ENCODE data around the gene SLC23A1.

SLC23A1 gene

GRCh38 chr5:139406963-139407362 is 23.9 kb upstream of the SLC23A1 start:
- no peak for DNase-seq

DNA sequence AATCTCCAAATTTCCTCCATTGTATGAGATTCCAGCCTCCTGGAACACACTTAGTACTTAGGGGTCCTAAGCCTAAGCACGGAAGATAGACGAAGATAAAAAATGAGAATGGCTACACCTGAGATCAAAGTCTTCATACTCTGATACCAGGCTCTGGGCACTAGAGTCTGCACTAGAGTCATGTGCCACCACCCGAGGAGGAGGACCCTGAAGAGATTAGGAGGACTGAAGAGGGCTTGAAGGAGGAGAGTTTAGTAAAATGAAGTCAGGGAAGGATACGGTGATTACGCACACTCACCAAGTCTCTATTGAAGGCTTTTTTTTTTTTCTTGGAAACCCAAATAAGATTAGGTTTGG is 21.4 kb upstream of the SLC23A1 start:
- DNase-seq, result no peak

GRCh38 chr5:139403787-139404483 is 20.8 kb upstream of the SLC23A1 start, which contains the start of gene SPATA24:
Gene SPATA24, minus strand, starts transcription at chr5:139404089. Its CDS starts 29 bp downstream, at chr5:139404060.
- peak; percentile 93 for DNase-seq

DNA sequence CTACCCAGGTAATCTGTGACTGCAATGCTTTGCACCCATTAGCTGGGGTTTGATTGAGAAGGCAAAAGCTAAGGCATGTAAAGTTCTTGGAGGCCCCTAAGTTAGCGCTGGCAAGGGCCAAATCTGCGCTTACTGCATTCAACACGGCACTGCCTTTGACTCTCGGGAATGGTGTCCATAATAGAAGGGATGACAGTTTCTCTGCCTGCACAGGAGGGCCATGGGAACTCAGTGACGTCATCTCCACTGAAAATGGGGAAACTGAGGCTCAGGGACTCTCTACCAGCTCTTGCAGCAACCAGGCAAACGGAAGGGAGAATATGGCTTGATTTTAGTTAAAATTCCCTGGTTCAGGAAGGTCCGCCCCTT is 20.3 kb upstream of the SLC23A1 start:
- no peak for DNase-seq

GRCh38 chr5:139402561-139403158 is 19.6 kb upstream of the SLC23A1 start:
- no peak for DNase-seq

DNA sequence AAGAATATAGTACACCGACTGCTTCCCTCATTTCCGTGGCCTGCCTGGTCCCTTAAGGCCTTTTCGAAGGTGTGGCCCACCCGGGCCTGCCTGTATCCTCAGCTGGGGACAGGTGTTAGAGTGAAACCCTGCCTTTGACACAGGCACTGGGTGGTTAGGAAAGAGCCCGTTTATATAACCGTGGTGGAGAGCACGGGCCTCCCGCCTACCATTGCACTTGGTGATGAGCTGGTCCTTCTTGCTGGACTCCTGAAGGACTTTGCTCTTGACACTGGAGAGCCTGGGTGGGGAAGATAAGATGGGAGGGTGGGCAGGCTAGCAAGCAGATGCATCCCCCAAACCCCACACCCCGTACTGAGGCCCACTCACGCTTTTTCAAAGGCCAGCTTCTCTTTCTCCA is 18.4 kb upstream of the SLC23A1 start:
- DNase-seq, result no peak

GRCh38 chr5:139399501-139400121 is 16.5 kb upstream of the SLC23A1 start:
- DNase-seq, result no peak

GRCh38 chr5:139397921-139398320 is 14.8 kb upstream of the SLC23A1 start:
- DNase-seq, result no peak

DNA sequence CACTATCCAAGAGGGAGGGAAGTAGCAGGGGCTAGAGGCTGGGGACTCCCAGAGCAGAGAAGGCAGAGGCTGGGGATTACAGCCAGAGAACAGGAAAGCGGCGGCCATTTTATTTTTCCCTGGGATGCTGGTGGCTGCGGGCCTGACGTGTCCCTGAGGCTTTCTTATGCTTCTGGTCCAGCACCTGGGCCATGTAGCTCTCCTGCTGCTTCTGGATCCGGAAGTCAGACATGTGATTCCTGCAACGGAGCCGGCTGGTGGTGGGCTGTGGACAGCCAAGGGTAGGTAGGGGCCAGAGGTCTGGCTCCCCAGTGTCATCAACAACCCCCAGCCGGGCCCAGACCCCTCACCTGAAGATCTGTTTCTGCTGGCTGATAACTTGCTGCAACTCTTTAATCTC is 13.6 kb upstream of the SLC23A1 start:
- no peak for DNase-seq

- DNase-seq, result no peak
Observed at GRCh38 chr5:139395844-139396640, 12.9 kb upstream of the SLC23A1 start.

DNA sequence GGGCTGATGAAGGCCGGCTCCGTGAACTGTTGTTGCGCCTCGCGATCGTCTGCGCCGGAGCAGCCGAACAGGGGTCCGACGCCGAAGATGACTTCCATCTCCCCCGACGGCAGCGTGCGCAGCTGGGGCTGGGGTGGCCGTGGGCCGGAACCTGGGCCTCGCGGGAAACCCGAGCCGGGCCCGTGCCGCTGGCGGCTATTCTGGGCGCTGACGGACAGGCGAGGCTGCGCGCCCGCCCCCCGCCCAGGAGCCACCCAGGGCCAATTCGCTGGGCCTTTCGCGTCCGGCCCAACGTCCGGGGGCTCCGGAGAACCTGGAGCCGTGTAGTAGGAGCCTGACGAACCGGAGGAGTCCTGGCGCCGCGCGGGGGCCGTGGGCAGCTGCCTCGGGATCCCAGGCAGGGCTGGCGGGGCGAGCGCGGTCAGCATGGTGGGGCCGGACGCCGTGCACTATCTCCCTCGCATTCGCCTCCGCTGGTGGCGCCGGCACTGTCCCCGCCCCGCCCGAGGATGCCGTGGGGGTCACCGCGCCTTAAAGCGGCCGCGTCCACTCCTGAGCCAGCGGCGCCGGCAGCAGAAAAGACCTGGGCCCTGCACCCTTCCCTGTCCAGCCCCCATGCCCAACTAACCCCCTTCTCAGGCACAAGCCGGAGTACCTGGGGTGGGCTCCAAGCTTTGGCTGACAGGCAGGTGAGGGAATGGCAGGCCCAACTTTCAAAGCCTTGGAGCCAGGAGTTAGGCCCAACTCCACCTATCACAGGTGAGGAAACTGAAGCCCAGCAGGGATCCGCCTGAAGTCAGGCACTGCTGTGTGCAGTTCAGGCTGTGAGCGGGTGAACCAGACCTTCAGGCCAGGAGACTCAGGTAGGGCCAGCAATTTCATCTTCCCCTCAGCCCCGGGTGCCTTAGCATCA is 11.8 kb upstream of the SLC23A1 start, which contains the start of gene PROB1:
Gene PROB1 (minus strand): TSS at position 451 of the 913 bp plus-strand sequence. CDS start 23 bp downstream, at position 428.
- no peak for DNase-seq

DNA sequence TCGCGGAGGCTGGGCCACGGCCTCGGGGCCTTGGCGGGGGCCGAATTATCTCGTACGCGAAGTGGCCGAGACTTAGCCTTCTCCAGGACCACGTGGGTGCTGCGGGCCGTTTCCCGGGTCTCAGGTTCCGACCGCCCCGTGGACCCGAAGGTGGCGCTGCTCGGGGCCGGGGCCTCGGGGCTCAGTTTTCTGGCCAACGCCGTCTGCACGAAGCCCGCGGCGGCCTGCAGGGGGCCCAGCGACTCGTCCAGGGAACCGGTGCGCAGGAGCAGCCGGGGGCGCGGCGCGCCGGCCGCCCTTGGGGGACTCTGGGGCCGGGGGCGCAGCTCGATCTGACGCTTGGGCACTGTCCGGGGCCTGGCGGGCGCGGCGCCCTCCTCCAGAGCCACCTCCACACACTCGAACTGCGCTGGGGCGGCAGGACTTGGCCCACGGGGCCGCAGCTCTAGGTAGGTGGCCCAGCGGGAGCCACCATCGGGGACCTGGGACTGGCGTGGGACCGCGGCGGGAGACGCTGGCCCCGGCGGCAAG is 11.1 kb upstream of the SLC23A1 start:
- DNase-seq, result peak; percentile 66

- no peak for DNase-seq
Observed at GRCh38 chr5:139393497-139394122, 10.5 kb upstream of the SLC23A1 start.

GRCh38 chr5:139392678-139393496 is 9.8 kb upstream of the SLC23A1 start:
- DNase-seq, result peak; percentile 70

DNA sequence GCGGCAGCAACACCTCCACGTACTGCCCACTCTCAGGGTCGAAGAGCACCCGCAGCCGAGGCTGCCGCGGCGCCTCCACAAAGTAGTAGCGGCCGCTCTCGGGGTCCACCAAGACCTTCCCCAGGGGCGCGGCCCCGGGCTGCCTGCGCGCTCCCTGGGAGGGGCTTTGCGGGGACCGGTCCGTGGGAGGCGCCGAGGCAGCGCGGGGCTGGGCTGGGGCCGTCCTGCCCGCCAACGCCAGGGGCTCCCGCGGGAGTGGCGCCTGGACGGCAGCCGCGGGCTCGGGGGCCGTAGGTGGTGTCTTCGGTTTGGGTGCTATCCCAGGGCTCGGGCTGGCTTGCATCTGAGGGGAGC is 9.2 kb upstream of the SLC23A1 start:
- DNase-seq, result no peak

DNA sequence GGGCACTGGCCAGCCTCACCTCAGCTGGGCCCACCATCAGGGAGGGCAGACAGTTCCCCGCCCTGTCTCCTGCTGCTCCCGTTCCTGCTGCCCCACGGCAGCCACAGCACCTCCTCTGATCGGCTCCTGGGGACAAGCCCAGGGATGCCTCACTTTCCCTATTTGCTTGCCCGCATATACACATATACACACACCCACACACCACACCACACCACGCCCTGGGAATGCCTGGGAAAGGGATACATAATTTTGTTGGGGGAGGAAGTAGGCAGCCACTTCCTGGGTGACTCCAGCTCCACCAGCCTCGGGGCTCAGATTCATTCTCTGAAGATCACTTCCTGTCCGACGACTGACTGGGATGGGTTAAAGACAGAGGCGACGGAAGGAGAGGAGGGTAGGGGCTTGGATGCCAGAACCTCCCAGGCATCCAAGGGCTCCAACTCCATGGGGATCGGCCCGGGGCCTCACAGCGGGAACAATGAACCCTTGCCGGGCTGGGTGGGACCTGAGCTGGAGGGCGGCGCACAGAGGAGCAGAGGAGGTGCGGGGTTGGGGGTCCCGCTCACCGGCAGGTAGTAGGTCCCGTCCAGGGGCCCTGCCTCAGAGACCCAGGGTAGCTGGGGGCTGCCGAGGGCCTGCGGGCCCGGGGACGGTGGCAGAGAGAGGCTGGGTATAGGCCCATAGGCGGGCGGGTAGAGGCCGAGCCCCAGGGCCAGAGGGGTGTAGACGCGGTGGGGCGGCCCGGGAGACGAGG is 8.7 kb upstream of the SLC23A1 start:
- DNase-seq, result no peak

- no peak for DNase-seq
Observed at GRCh38 chr5:139390639-139391569, 7.8 kb upstream of the SLC23A1 start.

All from T-helper 9 cell (primary cell).